ENCODE measurements around the gene AKAP13. TPM values are rescaled to one million over a fixed set of nuclear protein-coding genes. Genes with fewer than 3 reads are reported as not detected.
A peak's percentile ranks its signal among the peaks of the same experiment; 100 is the strongest.

Gene AKAP13
- total RNA-seq, 4 donors from 2014 or later: 128 to 460 (median 243) TPM

- H3K27ac ChIP-seq: peak overlapping the region in 1 of 2 donors; percentile 44
- intact Hi-C loops (cut with DNase I; ENCODE audit: low total_unique reads): no loop called here
- H3K9me3 ChIP-seq: no peaks in the 10 kb centered on the region
- no peak overlapping the region for H3K4me3 ChIP-seq
- H3K36me3 ChIP-seq: no peaks in the 10 kb centered on the region
- H3K4me1 ChIP-seq: peaks cover 0 to 3% of the 10 kb centered on the region in 2 donors
- DNase-seq: no peak
- no peaks in the 10 kb centered on the region for H3K27me3 ChIP-seq
- TF ChIP-seq POLR2A (IDR thresholded peaks at IDR 0.05): no peak
- no peak for TF ChIP-seq CTCF (IDR thresholded peaks at IDR 0.05)
Observed at GRCh38 chr15:85785887-85786780, 405.7 kb downstream of the AKAP13 start.

GRCh38 chr15:85786781-85787114 is 406.3 kb downstream of the AKAP13 start:
- TF ChIP-seq POLR2A (IDR thresholded peaks at IDR 0.05) (no peak), CTCF (IDR thresholded peaks at IDR 0.05) (no peak)
- H3K36me3 ChIP-seq: no peaks in the 10 kb centered on the region
- H3K27me3 ChIP-seq: no peaks in the 10 kb centered on the region
- DNase-seq: no peak
- intact Hi-C loops (cut with DNase I; ENCODE audit: low total_unique reads): no loop called here
- peaks cover 0 to 3% of the 10 kb centered on the region in 2 donors for H3K4me1 ChIP-seq
- no peak overlapping the region for H3K4me3 ChIP-seq
- no peaks in the 10 kb centered on the region for H3K9me3 ChIP-seq
- peak overlapping the region in 1 of 2 donors; percentile 44 for H3K27ac ChIP-seq

- TF ChIP-seq CTCF (IDR thresholded peaks at IDR 0.05) (no peak), POLR2A (IDR thresholded peaks at IDR 0.05) (no peak)
- no peak for DNase-seq
- Histone ChIP-seq H3K4me1 (peaks cover 0 to 3% of the 10 kb centered on the region in 2 donors), H3K4me3 (no peak overlapping the region), H3K27ac (no peak overlapping the region), H3K36me3 (no peaks in the 10 kb centered on the region), H3K9me3 (no peaks in the 10 kb centered on the region), H3K27me3 (no peaks in the 10 kb centered on the region)
- intact Hi-C loops (cut with DNase I; ENCODE audit: low total_unique reads): no loop called here
Observed at GRCh38 chr15:85788771-85789495, 408.5 kb downstream of the AKAP13 start.

- Histone ChIP-seq H3K9me3 (no peaks in the 10 kb centered on the region), H3K36me3 (no peaks in the 10 kb centered on the region), H3K4me1 (peaks cover 0 to 3% of the 10 kb centered on the region in 2 donors), H3K27ac (no peak overlapping the region), H3K27me3 (no peaks in the 10 kb centered on the region), H3K4me3 (no peak overlapping the region)
- intact Hi-C loops (cut with DNase I; ENCODE audit: low total_unique reads): no loop called here
- TF ChIP-seq CTCF (IDR thresholded peaks at IDR 0.05) (no peak), POLR2A (IDR thresholded peaks at IDR 0.05) (no peak)
- no peak for DNase-seq
Observed at GRCh38 chr15:85789496-85789875, 409.1 kb downstream of the AKAP13 start.

All from uterus (tissue), 4 donors.